ENCODE measurements around the gene HOXA3. TPM values are rescaled to one million over a fixed set of nuclear protein-coding genes. Genes with fewer than 3 reads are reported as not detected.

The HOXA3 gene
- total RNA-seq, 1 experiment from 2014 or later: 30.2 TPM

- TF ChIP-seq TCF7L2 (IDR thresholded peaks at IDR 0.05; ENCODE audit: low read depth, low read length) (no peak), REST (IDR thresholded peaks at IDR 0.05; ENCODE audit: insufficient read depth in 1 of 2, low read depth in 2 of 2, low read length in 1 of 2) (no peak), SIN3A (IDR thresholded peaks at IDR 0.05; ENCODE audit: borderline replicate concordance, insufficient read depth, low read depth, low read length) (no peak), POLR2AphosphoS5 (IDR thresholded peaks at IDR 0.05; ENCODE audit: low read depth, low read length) (no peak), CTCF (IDR thresholded peaks at IDR 0.05) (no peak)
- Histone ChIP-seq H3K9me3 (ENCODE audit: control insufficient read depth, insufficient read depth, low read depth, low read length) (no peaks in the 10 kb centered on the region), H3K27me3 (ENCODE audit: control insufficient read depth, insufficient read depth, low read length) (no peaks in the 10 kb centered on the region), H3K4me3 (ENCODE audit: low read depth in 2 of 2, low read length in 2 of 2) (no peak overlapping the region), H3K27ac (ENCODE audit: low read length) (no peak overlapping the region), H3K36me3 (ENCODE audit: control insufficient read depth, insufficient read depth, low read length) (no peaks in the 10 kb centered on the region), H3K4me1 (ENCODE audit: control insufficient read depth, insufficient read depth, low read length) (peaks cover 11% of the 10 kb centered on the region; the same call in 1 of the 2 replicates)
- ATAC-seq (no peak), DNase-seq (ENCODE audit: low read depth, low spot score) (no peak)
- intact Hi-C loops (cut with micrococcal nuclease; ENCODE audit: unreplicated experiment): no loop called here
- ChIA-PET POLR2A (no interaction called here), CTCF (no interaction called here)
- in situ Hi-C loops (cut with HindIII; ENCODE audit: low pct_unique_long_range_greater_than_20kb, low sequenced_read_pairs): no loop called here
- BruUV-seq (replicated peaks): no TSS peak
These were observed 24.1 kb upstream of the HOXA3 start for GRCh38 chr7:27176524-27176845.

- H3K27ac ChIP-seq (ENCODE audit: low read length): no peak overlapping the region
- in situ Hi-C loops (cut with HindIII; ENCODE audit: low pct_unique_long_range_greater_than_20kb, low sequenced_read_pairs): no loop called here
- DNase-seq (ENCODE audit: low read depth, low spot score): no peak
- BruUV-seq (replicated peaks): no TSS peak
- H3K4me3 ChIP-seq (ENCODE audit: low read depth in 2 of 2, low read length in 2 of 2): no peak overlapping the region
- ChIA-PET CTCF (no interaction called here), POLR2A (no interaction called here)
- no peaks in the 10 kb centered on the region for H3K9me3 ChIP-seq (ENCODE audit: control insufficient read depth, insufficient read depth, low read depth, low read length)
- intact Hi-C loops (cut with micrococcal nuclease; ENCODE audit: unreplicated experiment): no loop called here
- peaks cover 11% of the 10 kb centered on the region; the same call in 1 of the 2 replicates for H3K4me1 ChIP-seq (ENCODE audit: control insufficient read depth, insufficient read depth, low read length)
- TF ChIP-seq SIN3A (IDR thresholded peaks at IDR 0.05; ENCODE audit: borderline replicate concordance, insufficient read depth, low read depth, low read length): no peak
- TF ChIP-seq CTCF (IDR thresholded peaks at IDR 0.05): no peak
- no peak for TF ChIP-seq TCF7L2 (IDR thresholded peaks at IDR 0.05; ENCODE audit: low read depth, low read length)
- TF ChIP-seq POLR2AphosphoS5 (IDR thresholded peaks at IDR 0.05; ENCODE audit: low read depth, low read length): no peak
- H3K27me3 ChIP-seq (ENCODE audit: control insufficient read depth, insufficient read depth, low read length): no peaks in the 10 kb centered on the region
- ATAC-seq: no peak
- H3K36me3 ChIP-seq (ENCODE audit: control insufficient read depth, insufficient read depth, low read length): no peaks in the 10 kb centered on the region
These were observed 23.5 kb upstream of the HOXA3 start for GRCh38 chr7:27175626-27176523.
